ENCODE measurements around the gene CIC. TPM values are rescaled to one million over a fixed set of nuclear protein-coding genes. Genes with fewer than 3 reads are reported as not detected.
A peak's percentile ranks its signal among the peaks of the same experiment; 100 is the strongest.
"Not testable (repeated sequence)": the region's sequence is repeated elsewhere in the genome, so short reads cannot be mapped to it uniquely, and the experiment has no call there.

Gene CIC
- total RNA-seq, 4 donors from 2014 or later: 57.8 to 90.0 (median 59.0) TPM

DNA sequence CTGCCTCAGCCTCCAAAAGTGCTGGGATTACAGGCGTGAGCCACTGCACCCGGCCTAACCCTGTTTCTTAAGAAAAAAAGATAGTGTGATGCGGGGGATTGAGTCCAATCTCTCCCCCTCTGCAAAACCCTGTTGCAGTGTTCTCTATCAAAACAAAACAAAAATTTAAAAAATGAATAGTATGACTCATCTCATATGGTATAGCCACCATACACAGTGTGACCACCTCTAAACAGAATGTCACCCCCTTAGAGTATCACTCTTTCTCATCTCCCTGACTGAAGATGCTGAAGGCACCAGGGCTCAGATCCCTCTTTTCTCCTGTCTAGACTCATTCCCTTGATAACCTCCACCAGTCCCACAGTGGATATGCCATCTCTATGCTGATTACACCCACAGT is 7.3 kb upstream of the CIC start:
- intact Hi-C loops (cut with DNase I; ENCODE audit: low total_unique reads): no loop called here
- TF ChIP-seq, protein P1, sequence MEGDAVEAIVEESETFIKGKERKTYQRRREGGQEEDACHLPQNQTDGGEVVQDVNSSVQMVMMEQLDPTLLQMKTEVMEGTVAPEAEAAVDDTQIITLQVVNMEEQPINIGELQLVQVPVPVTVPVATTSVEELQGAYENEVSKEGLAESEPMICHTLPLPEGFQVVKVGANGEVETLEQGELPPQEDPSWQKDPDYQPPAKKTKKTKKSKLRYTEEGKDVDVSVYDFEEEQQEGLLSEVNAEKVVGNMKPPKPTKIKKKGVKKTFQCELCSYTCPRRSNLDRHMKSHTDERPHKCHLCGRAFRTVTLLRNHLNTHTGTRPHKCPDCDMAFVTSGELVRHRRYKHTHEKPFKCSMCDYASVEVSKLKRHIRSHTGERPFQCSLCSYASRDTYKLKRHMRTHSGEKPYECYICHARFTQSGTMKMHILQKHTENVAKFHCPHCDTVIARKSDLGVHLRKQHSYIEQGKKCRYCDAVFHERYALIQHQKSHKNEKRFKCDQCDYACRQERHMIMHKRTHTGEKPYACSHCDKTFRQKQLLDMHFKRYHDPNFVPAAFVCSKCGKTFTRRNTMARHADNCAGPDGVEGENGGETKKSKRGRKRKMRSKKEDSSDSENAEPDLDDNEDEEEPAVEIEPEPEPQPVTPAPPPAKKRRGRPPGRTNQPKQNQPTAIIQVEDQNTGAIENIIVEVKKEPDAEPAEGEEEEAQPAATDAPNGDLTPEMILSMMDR (IDR thresholded peaks at IDR 0.05): no peak
- H3K4me3 ChIP-seq (ENCODE audit: low read depth, poor library complexity, severe bottlenecking): no peak overlapping the region
- DNase-seq (ENCODE audit: low spot score in 2 of 2): no peak
- WGBS, 2 donors: 94 to 98% methylated on average over 3 of the region's 3 CpGs

DNA sequence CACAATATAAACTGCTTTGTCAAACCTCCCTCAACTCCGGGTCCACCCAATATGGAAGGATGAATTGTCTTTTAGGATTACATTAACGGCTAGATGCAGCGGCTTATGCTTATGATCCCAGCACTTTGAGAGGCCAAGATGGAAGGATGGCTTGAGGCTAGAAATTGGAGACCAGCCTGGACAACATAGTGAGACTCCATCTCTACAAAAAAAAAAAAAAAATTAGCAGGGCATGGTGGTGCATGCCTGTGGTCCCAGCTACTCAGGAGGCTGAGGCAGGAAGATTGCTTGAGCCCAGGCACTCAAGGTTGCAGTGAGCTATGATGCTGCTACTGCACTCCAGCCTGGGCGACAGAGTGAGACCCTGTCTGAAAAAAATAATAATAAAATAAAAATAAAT is 2.9 kb upstream of the CIC start:
- intact Hi-C loops (cut with DNase I; ENCODE audit: low total_unique reads); H3K4me3 ChIP-seq (ENCODE audit: low read depth, poor library complexity, severe bottlenecking); DNase-seq (ENCODE audit: low spot score in 2 of 2): not testable (repeated sequence)
- WGBS, 2 donors: 86 to 89% methylated on average over 4 of the region's 4 CpGs

DNA sequence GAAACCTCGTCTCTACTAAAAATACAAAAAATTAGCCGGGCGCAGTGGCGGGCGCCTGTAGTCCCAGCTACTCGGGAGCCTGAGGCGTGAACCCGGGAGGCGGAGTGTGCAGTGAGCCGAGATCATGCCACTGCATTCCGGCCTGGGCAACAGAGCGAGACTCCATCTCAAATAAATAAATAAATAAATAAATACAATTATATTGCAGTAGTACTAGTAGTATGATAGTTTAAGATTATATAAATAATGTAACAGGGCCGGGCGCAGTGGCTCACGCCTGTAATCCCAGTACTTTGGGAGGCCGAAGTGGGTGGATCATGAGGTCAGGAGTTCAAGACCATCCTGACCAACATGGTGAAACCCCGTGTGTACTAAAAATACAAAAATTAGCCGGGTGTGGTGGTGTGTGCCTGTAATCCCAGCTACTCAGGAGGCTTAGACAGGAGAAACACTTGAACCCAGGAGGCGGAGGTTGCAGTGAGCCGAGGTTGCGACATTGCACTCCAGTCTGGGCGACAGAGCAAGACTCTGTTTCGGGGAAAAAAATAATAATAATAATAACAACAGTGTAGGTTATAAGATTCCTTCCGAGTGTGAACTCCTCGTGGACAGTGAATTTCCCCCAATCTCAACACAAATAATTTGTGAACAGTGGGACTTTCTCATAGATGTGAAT is 2.0 kb upstream of the CIC start:
- H3K4me3 ChIP-seq (ENCODE audit: low read depth, poor library complexity, severe bottlenecking); intact Hi-C loops (cut with DNase I; ENCODE audit: low total_unique reads): not testable (repeated sequence)
- WGBS, 2 donors: 91 to 92% methylated on average over 25 of the region's 25 CpGs
- peak in 1 of 2 donors; percentile 15 for DNase-seq (ENCODE audit: low spot score in 2 of 2)

DNA sequence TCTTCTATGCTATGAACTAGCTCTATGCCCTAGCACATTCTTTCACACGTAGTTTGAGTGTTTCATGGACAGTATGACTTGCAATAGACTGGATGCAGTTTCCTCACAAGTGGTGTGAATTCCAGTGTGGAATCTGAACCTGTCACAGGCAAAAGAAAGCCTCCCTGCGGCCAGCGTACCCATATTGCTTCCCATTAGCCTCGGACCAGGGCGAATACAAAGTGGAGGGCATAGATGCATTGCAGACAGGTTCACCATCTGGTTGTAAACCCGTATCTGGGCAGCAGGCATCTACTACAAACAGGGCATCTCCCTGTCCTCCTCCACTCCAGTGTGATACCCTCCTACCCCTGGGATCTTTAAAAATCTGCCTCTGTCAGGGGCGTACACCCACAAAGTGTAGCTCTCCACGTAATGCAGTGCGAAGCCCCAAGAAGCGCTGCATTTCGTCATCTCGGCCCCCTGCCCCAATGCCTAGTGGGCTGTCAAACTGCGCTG is 1.4 kb upstream of the CIC start:
- intact Hi-C loops (cut with DNase I; ENCODE audit: low total_unique reads): no loop called here
- 5 to 8% methylated on average over 12 to 13 of the region's 13 CpGs for WGBS, 2 donors
- DNase-seq (ENCODE audit: low spot score in 2 of 2): no peak
- peak overlapping the region; percentile 4 for H3K4me3 ChIP-seq (ENCODE audit: low read depth, poor library complexity, severe bottlenecking)
- TF ChIP-seq, protein P1 (IDR thresholded peaks at IDR 0.05): no peak
- no peak for TF ChIP-seq POLR2A (IDR thresholded peaks at IDR 0.05)

DNA sequence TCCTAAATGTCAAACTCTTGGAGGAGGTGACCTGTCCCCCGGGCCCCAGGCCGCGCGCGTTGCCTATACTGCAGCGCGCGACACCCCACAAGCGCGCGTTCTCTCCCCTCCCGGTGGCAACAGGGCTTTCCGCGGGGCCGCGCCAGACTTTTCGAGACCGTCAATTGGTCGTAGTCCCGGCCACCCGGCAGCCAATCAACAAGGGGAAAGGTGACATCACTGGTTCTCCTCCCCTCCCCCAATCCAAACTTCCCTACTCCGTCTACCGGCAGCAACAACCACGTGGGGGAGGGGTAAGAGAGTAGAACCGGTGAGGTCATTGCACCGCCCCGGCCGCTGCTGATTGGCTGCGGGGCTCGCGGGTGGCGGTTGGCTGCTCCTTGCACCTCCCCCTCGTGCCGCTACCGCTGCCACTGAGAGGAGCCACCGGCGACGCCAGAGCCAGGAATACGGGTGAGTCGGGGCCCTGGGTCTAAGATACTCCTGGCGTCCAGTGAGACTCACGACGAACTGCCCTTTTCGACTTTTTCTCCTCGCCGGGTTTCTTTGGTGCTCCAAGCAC is 829 bp upstream of the CIC start:
- intact Hi-C loops (cut with DNase I; ENCODE audit: low total_unique reads): no loop called here
- WGBS, 2 donors: 0 to 1% methylated on average over 33 to 38 of the region's 46 CpGs
- peak; percentile 100 for DNase-seq (ENCODE audit: low spot score in 2 of 2)
- peak in 1 of 2 donors; percentile 8 for TF ChIP-seq POLR2A (IDR thresholded peaks at IDR 0.05)
- TF ChIP-seq, protein P1 (IDR thresholded peaks at IDR 0.05): peak in 1 of 3 donors; percentile 15
- H3K4me3 ChIP-seq (ENCODE audit: low read depth, poor library complexity, severe bottlenecking): peak overlapping the region; percentile 57

DNA sequence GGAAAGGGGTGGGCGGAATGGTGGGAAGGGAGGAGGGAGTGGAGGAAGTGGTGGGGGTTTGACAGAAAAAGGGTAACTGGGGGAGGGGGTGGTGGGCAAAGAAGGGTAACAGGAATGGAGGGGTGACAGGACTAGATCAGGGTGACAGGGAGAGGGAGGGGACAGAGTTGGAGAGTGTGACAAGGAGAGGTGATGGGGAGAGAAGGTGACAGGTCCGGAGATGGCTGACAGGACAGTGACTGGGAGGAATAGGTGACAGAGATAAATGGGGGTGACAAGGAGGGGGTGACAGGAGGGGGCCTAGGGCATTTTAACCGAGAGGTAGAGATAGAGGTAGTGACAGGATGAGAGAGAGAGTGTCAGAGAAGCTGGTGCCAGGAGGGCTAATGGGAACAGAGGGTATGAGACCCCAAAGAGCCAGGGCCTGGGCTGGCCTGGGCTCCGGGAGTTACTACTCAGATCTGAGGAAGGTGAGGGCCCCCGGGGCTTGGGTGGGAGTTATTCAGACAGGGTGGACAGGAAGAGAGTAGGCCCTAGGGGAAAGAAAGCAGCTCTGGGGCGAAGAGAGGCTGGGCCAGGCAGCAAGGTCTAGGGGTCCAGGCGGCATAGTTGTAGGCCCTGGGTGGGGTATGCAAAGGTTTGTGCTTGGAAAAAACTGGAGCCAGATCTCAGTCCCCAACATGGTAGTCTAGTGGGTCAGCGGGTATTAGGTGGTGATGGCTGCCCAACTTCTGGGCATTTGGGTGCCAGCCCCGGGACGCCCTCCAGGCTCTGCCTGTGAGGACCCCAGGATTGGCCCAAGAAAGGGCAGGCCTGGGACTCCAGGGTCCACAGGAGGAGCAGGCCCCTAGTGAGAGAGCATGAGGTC is 660 bp downstream of the CIC start:
- peak overlapping the region; percentile 38 for H3K4me3 ChIP-seq (ENCODE audit: low read depth, poor library complexity, severe bottlenecking)
- TF ChIP-seq, protein P1 (IDR thresholded peaks at IDR 0.05): no peak
- TF ChIP-seq POLR2A (IDR thresholded peaks at IDR 0.05): no peak
- no peak for DNase-seq (ENCODE audit: low spot score in 2 of 2)
- intact Hi-C loops (cut with DNase I; ENCODE audit: low total_unique reads): no loop called here
- WGBS, 2 donors: 10 to 24% methylated on average over 10 of the region's 10 CpGs

Measured in lower leg skin (tissue), 4 donors.